KBM-7 (cell line): ENCODE data around the gene DVL3.
"Not testable (repeated sequence)": the region's sequence is repeated elsewhere in the genome, so short reads cannot be mapped to it uniquely, and the experiment has no call there.

ENCODE experiments used
- DNase-seq: peaks from one replicate; pipeline ENCODE4 v3.0.0-alpha.2; 2015
- in situ Hi-C: fragments of 300-500 bp; cut with MboI; formaldehyde crosslinking; loops from 2 replicates; pipeline ENCODE4 v1.14.3; 2020; ENCODE audit warnings: low sequenced_read_pairs, low pct_unique_long_range_greater_than_20kb, mixed read lengths

The DVL3 gene

GRCh38 chr3:184154885-184155643, at the start of gene DVL3:
Gene DVL3 (plus strand): TSS chr3:184155377. CDS start chr3:184155636, 259 bp downstream.
- in situ Hi-C loops, result no loop called here
- DNase-seq, result peak; percentile 42

- DNase-seq, result peak; percentile 14
- in situ Hi-C loops, result loop anchor here (25.0 kb wide), 1 partner anchor 198 kb away; no protein-coding TSS in a partner anchor
Measured at GRCh38 chr3:184110316-184110725, 44.9 kb upstream of the DVL3 start.

GRCh38 chr3:184116017-184116416, 39.2 kb upstream of the DVL3 start:
- in situ Hi-C loops, result loop anchor here (25.0 kb wide), 1 partner anchor 204 kb away; no protein-coding TSS in a partner anchor
- DNase-seq, result no peak

- DNase-seq, result peak; percentile 30
- in situ Hi-C loops, result loop anchor here (25.0 kb wide), 1 partner anchor 205 kb away; no protein-coding TSS in a partner anchor
Measured at GRCh38 chr3:184117636-184118035, 37.5 kb upstream of the DVL3 start.

GRCh38 chr3:184121031-184121430, 34.1 kb upstream of the DVL3 start:
- DNase-seq, result not testable (repeated sequence)
- in situ Hi-C loops, result loop anchor here (25.0 kb wide), 1 partner anchor 209 kb away; no protein-coding TSS in a partner anchor

GRCh38 chr3:184126006-184126405, 29.2 kb upstream of the DVL3 start:
- no peak for DNase-seq
- in situ Hi-C loops, result no loop called here

GRCh38 chr3:184129012-184129411, 26.2 kb upstream of the DVL3 start:
- DNase-seq, result peak; percentile 47
- in situ Hi-C loops, result no loop called here

- no peak for DNase-seq
- in situ Hi-C loops, result no loop called here
Measured at GRCh38 chr3:184132945-184133344, 22.2 kb upstream of the DVL3 start.

- DNase-seq, result peak; percentile 84
- in situ Hi-C loops, result no loop called here
Measured at GRCh38 chr3:184133840-184134745, 21.1 kb upstream of the DVL3 start.

- in situ Hi-C loops, result no loop called here
- no peak for DNase-seq
Measured at GRCh38 chr3:184134746-184135148, 20.4 kb upstream of the DVL3 start.

- peak; percentile 93 for DNase-seq
- in situ Hi-C loops, result no loop called here
Measured at GRCh38 chr3:184135149-184135910, 19.8 kb upstream of the DVL3 start, which contains the start of gene EIF2B5. Gene EIF2B5 (plus strand): TSS chr3:184135358. CDS start chr3:184135386, 28 bp downstream.

GRCh38 chr3:184135911-184136260, 19.3 kb upstream of the DVL3 start:
- in situ Hi-C loops, result no loop called here
- no peak for DNase-seq

GRCh38 chr3:184140436-184140835, 14.7 kb upstream of the DVL3 start:
- in situ Hi-C loops, result no loop called here
- no peak for DNase-seq

- in situ Hi-C loops, result no loop called here
- DNase-seq, result no peak
Measured at GRCh38 chr3:184142199-184142598, 13.0 kb upstream of the DVL3 start.

- DNase-seq, result no peak
- in situ Hi-C loops, result no loop called here
Measured at GRCh38 chr3:184143327-184143726, 11.8 kb upstream of the DVL3 start.

- no peak for DNase-seq
- in situ Hi-C loops, result no loop called here
Measured at GRCh38 chr3:184144505-184144904, 10.7 kb upstream of the DVL3 start.

- peak; percentile 41 for DNase-seq
- in situ Hi-C loops, result no loop called here
Measured at GRCh38 chr3:184145111-184145524, 10.1 kb upstream of the DVL3 start.

- DNase-seq, result no peak
- in situ Hi-C loops, result no loop called here
Measured at GRCh38 chr3:184145751-184146270, 9.4 kb upstream of the DVL3 start.

- in situ Hi-C loops, result no loop called here
- DNase-seq, result no peak
Measured at GRCh38 chr3:184148076-184148475, 7.1 kb upstream of the DVL3 start.
